ENCODE results near the gene RALGDS. TPM values are rescaled to one million over a fixed set of nuclear protein-coding genes. Genes with fewer than 3 reads are reported as not detected.
"Not testable (repeated sequence)": the region's sequence is repeated elsewhere in the genome, so short reads cannot be mapped to it uniquely, and the experiment has no call there.

RALGDS gene
- total RNA-seq, 1 experiment from 2014 or later: 22.9 TPM

- no peak for TF ChIP-seq AR (CRISPR knock-in tag; IDR thresholded peaks at IDR 0.05)
Measured at GRCh38 chr9:133086894-133087293, 34.1 kb downstream of the RALGDS start (continued).

- H3K36me3 Mint-ChIP-seq; H3K9me3 Mint-ChIP-seq; POLR2A ChIA-PET; ATAC-seq; H3K27ac Mint-ChIP-seq; H3K27me3 Mint-ChIP-seq (ENCODE audit: low read depth); CTCF ChIA-PET; H3K4me1 Mint-ChIP-seq; DNase-seq (ENCODE audit: low spot score); H3K4me3 Mint-ChIP-seq: not testable (repeated sequence)
Measured at GRCh38 chr9:133086212-133086860, 34.7 kb downstream of the RALGDS start.

- H3K36me3 Mint-ChIP-seq; H3K4me3 Mint-ChIP-seq; H3K27ac Mint-ChIP-seq; CTCF ChIA-PET; DNase-seq (ENCODE audit: low spot score); ATAC-seq; POLR2A ChIA-PET; H3K27me3 Mint-ChIP-seq (ENCODE audit: low read depth); H3K9me3 Mint-ChIP-seq: not testable (repeated sequence)
- peaks cover 14% of the 10 kb centered on the region for H3K4me1 Mint-ChIP-seq
Measured at GRCh38 chr9:133083688-133084087, 37.4 kb downstream of the RALGDS start.

GRCh38 chr9:133081957-133082644 is 38.9 kb downstream of the RALGDS start:
- H3K9me3 Mint-ChIP-seq; DNase-seq (ENCODE audit: low spot score); POLR2A ChIA-PET; H3K27ac Mint-ChIP-seq; H3K4me3 Mint-ChIP-seq; ATAC-seq; H3K27me3 Mint-ChIP-seq (ENCODE audit: low read depth); H3K36me3 Mint-ChIP-seq: not testable (repeated sequence)
- peaks cover 14% of the 10 kb centered on the region for H3K4me1 Mint-ChIP-seq
- CTCF ChIA-PET: interaction anchor here (0.6 to 0.9 kb wide), 2 partner anchors 20 to 106 kb away, joined by 3 to 4 read pairs; no protein-coding TSS in a partner anchor

- H3K4me3 Mint-ChIP-seq: not testable (repeated sequence)
- CTCF ChIA-PET: interaction anchor here (0.6 to 1.8 kb wide), 3 partner anchors 21 to 509 kb away, joined by 3 to 4 read pairs (median 3); no protein-coding TSS in a partner anchor
- peak; percentile 69 for ATAC-seq
Measured at GRCh38 chr9:133080786-133081779, 40.0 kb downstream of the RALGDS start.

GRCh38 chr9:133080161-133080560 is 40.9 kb downstream of the RALGDS start:
- no peak for DNase-seq (ENCODE audit: low spot score)
- H3K36me3 Mint-ChIP-seq: no peaks in the 10 kb centered on the region
- ChIA-PET CTCF (interaction anchor here (0.6 to 1.8 kb wide), 2 partner anchors 68 to 509 kb away, joined by 3 to 4 read pairs; no protein-coding TSS in a partner anchor), POLR2A (no interaction called here)
- no peak overlapping the region for H3K27ac Mint-ChIP-seq
- no peaks in the 10 kb centered on the region for H3K9me3 Mint-ChIP-seq
- no peak overlapping the region for H3K4me3 Mint-ChIP-seq
- peaks cover 7% of the 10 kb centered on the region; the same call in 1 of the 2 replicates for H3K27me3 Mint-ChIP-seq (ENCODE audit: low read depth)
- H3K4me1 Mint-ChIP-seq: peaks cover 14% of the 10 kb centered on the region
- ATAC-seq: no peak
- no peak for TF ChIP-seq KAT7 (CRISPR knock-in tag; IDR thresholded peaks at IDR 0.05; ENCODE audit: borderline replicate concordance)
- no peak for TF ChIP-seq USF2 (CRISPR knock-in tag; IDR thresholded peaks at IDR 0.05)
- TF ChIP-seq CDX4 (CRISPR knock-in tag; IDR thresholded peaks at IDR 0.05; ENCODE audit: borderline replicate concordance): no peak
- TF ChIP-seq ZNF281 (CRISPR knock-in tag; IDR thresholded peaks at IDR 0.05): no peak
- no peak for TF ChIP-seq E2F1 (CRISPR knock-in tag; IDR thresholded peaks at IDR 0.05)
- TF ChIP-seq ERG (CRISPR knock-in tag; IDR thresholded peaks at IDR 0.05): no peak
- no peak for TF ChIP-seq ZNF121 (CRISPR knock-in tag; IDR thresholded peaks at IDR 0.05)
- TF ChIP-seq CREB1 (CRISPR knock-in tag; IDR thresholded peaks at IDR 0.05): no peak

More at GRCh38 chr9:133080786-133081779, 40.0 kb downstream of the RALGDS start:
- POLR2A ChIA-PET; H3K27me3 Mint-ChIP-seq (ENCODE audit: low read depth); H3K27ac Mint-ChIP-seq; H3K9me3 Mint-ChIP-seq; DNase-seq (ENCODE audit: low spot score); H3K36me3 Mint-ChIP-seq: not testable (repeated sequence)
- H3K4me1 Mint-ChIP-seq: peaks cover 14% of the 10 kb centered on the region

All from WTC11 (cell line).